MM.1S (cell line): ENCODE results near the gene RNF11.

Source experiments
- EZH2 ChIP-seq: fragments of 300-600 bp; sonication (generic); optimal IDR thresholded peaks from 2 replicates; pipeline ENCODE3; 2017; ENCODE audit warnings: low read depth, mild to moderate bottlenecking, antibody characterized with exemption, low read length, mixed read lengths
- EZH2phosphoT487 ChIP-seq: fragments of 300-600 bp; sonication (generic); IDR thresholded peaks from 2 replicates; pipeline ENCODE4 v1.6.1; 2018; ENCODE audit warnings: antibody characterized with exemption, low read length
- TF ChIP-seq, protein P1 (sequence below): fragments of 300-600 bp; sonication (generic); IDR thresholded peaks from 2 replicates; pipeline ENCODE4 v1.5.1; 2016; ENCODE audit warnings: antibody characterized with exemption, low read length, mixed read lengths

DNA sequence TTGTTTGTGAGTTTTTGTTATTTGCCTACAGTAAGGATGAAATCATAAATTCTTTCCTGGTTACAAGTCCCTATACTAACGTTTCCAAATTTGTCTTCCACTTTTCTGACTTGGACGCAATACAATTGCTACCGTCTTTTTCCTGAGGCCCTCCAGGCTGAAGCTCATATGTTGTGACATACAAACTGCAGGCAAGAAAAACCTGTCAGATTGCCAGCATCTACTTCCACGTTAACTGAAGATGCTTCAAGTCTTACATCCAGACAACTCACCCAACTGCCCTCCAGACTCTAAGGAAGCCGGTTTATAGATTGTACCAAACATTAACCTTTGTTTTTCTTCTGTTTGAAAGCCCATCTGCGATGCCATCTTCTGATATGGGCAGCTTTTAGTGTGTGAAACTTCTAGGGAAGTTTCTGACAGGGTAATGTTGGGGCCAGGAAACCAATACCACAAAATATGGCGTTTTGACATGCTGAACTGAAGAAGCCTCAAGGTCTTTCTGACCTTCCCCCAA is 21.4 kb upstream of the RNF11 start:
- TF ChIP-seq EZH2 (no peak), EZH2phosphoT487 (no peak)
- TF ChIP-seq, protein P1, sequence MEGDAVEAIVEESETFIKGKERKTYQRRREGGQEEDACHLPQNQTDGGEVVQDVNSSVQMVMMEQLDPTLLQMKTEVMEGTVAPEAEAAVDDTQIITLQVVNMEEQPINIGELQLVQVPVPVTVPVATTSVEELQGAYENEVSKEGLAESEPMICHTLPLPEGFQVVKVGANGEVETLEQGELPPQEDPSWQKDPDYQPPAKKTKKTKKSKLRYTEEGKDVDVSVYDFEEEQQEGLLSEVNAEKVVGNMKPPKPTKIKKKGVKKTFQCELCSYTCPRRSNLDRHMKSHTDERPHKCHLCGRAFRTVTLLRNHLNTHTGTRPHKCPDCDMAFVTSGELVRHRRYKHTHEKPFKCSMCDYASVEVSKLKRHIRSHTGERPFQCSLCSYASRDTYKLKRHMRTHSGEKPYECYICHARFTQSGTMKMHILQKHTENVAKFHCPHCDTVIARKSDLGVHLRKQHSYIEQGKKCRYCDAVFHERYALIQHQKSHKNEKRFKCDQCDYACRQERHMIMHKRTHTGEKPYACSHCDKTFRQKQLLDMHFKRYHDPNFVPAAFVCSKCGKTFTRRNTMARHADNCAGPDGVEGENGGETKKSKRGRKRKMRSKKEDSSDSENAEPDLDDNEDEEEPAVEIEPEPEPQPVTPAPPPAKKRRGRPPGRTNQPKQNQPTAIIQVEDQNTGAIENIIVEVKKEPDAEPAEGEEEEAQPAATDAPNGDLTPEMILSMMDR = no peak
